Stimulated activated CD4-positive, alpha-beta T cell treated with anti-CD3 and anti-CD28 coated beads, Interleukin-2, amount 100 ng/mL, for 24 hours (primary cell): ENCODE data around the gene RNF213.
"Not testable (repeated sequence)": the region's sequence is repeated elsewhere in the genome, so short reads cannot be mapped to it uniquely, and the experiment has no call there.

Experiments
- DNase-seq, 2 donors: peaks; one replicate each; pipeline ENCODE4 v3.0.0-alpha.2; 2020

RNF213 gene

GRCh38 chr17:80323982-80324381, 63.3 kb downstream of the RNF213 start:
- DNase-seq: no peak

- DNase-seq: no peak
Measured at GRCh38 chr17:80327518-80327917, 66.9 kb downstream of the RNF213 start.

- no peak for DNase-seq
Measured at GRCh38 chr17:80328634-80329380, 68.2 kb downstream of the RNF213 start.

- DNase-seq: not testable (repeated sequence)
Measured at GRCh38 chr17:80329421-80329820, 68.8 kb downstream of the RNF213 start.

- DNase-seq: no peak
Measured at GRCh38 chr17:80330276-80330675, 69.6 kb downstream of the RNF213 start.

GRCh38 chr17:80330938-80331337, 70.3 kb downstream of the RNF213 start:
- DNase-seq: not testable (repeated sequence)

GRCh38 chr17:80331820-80332219, 71.2 kb downstream of the RNF213 start:
- no peak for DNase-seq

- DNase-seq: no peak
Measured at GRCh38 chr17:80337195-80337895, 76.7 kb downstream of the RNF213 start.

GRCh38 chr17:80339118-80339517, 78.5 kb downstream of the RNF213 start:
- no peak for DNase-seq

GRCh38 chr17:80339731-80340456, 79.2 kb downstream of the RNF213 start:
- DNase-seq: no peak

GRCh38 chr17:80345321-80345720, 84.7 kb downstream of the RNF213 start:
- DNase-seq: no peak

GRCh38 chr17:80345841-80346497, 85.3 kb downstream of the RNF213 start:
- no peak for DNase-seq

GRCh38 chr17:80346498-80347275, 86.0 kb downstream of the RNF213 start:
- DNase-seq: no peak

- DNase-seq: no peak
Measured at GRCh38 chr17:80347536-80347935, 86.9 kb downstream of the RNF213 start.

GRCh38 chr17:80347948-80348351, 87.3 kb downstream of the RNF213 start:
- DNase-seq: no peak

- DNase-seq: no peak
Measured at GRCh38 chr17:80348551-80349150, 88.0 kb downstream of the RNF213 start.

GRCh38 chr17:80349151-80349651, 88.5 kb downstream of the RNF213 start:
- DNase-seq: no peak

- DNase-seq: no peak
Measured at GRCh38 chr17:80349751-80350150, 89.1 kb downstream of the RNF213 start.

GRCh38 chr17:80352216-80352895, 91.7 kb downstream of the RNF213 start:
- DNase-seq: no peak

GRCh38 chr17:80352991-80353665, 92.5 kb downstream of the RNF213 start:
- DNase-seq: no peak
